WTC11 (cell line): ENCODE results near the gene PRKCE. TPM values are rescaled to one million over a fixed set of nuclear protein-coding genes. Genes with fewer than 3 reads are reported as not detected.

Experiments
- ATAC-seq: fragments of 200-7000 bp; cut with Tn5 transposase; 2 replicates; pipeline ENCODE4 v1.10.0; 2021; ENCODE audit warnings: mild to moderate bottlenecking, moderate library complexity
- CTCF ChIA-PET: fragments of 300-600 bp; sonication (Branson Sonifier 250); formaldehyde crosslinking; loops from one replicate; lab custom pipeline; 2021; ENCODE audit warnings: antibody characterized with exemption; lab: Charles Lee
- POLR2A ChIA-PET: fragments of 350-600 bp; sonication (Branson Sonifier 250); formaldehyde crosslinking; loops from one replicate; lab custom pipeline; 2021; ENCODE audit warnings: antibody characterized with exemption; lab: Charles Lee
- DNase-seq: peaks from one replicate; pipeline ENCODE4 v3.0.0; 2021; ENCODE audit warnings: low spot score
- H3K27ac Mint-ChIP-seq: 2 replicates; pipeline ENCODE4 v1.8.0; 2021; ENCODE audit warnings: mixed read lengths
- H3K27me3 Mint-ChIP-seq: 2 replicates; pipeline ENCODE4 v1.8.0; 2021; ENCODE audit warnings: low read depth, mild to moderate bottlenecking, moderate library complexity, mixed read lengths
- H3K36me3 Mint-ChIP-seq: 2 replicates; pipeline ENCODE4 v1.8.0; 2021; ENCODE audit warnings: mixed read lengths
- H3K4me1 Mint-ChIP-seq: 2 replicates; pipeline ENCODE4 v1.8.0; 2022; ENCODE audit warnings: mixed read lengths
- H3K4me3 Mint-ChIP-seq: 2 replicates; pipeline ENCODE4 v1.8.0; 2021; ENCODE audit warnings: mild to moderate bottlenecking, moderate library complexity, mixed read lengths
- H3K9me3 Mint-ChIP-seq: 2 replicates; pipeline ENCODE4 v1.8.0; 2021; ENCODE audit warnings: mixed read lengths
- CBFB ChIP-seq: sonication (generic); formaldehyde crosslinking; IDR thresholded peaks from 2 replicates; pipeline ENCODE4 v1.8.1; 2022; ENCODE audit warnings: mild to moderate bottlenecking, low read depth, missing genetic modification reagents
- ELF4 ChIP-seq: sonication (generic); formaldehyde crosslinking; IDR thresholded peaks from 2 replicates; pipeline ENCODE4 v1.8.1; 2022; ENCODE audit warnings: low read depth, mild to moderate bottlenecking, moderate library complexity, missing genetic modification reagents
- ESRRA ChIP-seq: sonication (generic); formaldehyde crosslinking; IDR thresholded peaks from 2 replicates; pipeline ENCODE4 v1.8.1; 2022; ENCODE audit warnings: mild to moderate bottlenecking, missing genetic modification reagents, borderline replicate concordance
- FOXK1 ChIP-seq: sonication (generic); formaldehyde crosslinking; IDR thresholded peaks from 2 replicates; pipeline ENCODE4 v1.8.0; 2022; ENCODE audit warnings: mild to moderate bottlenecking, moderate library complexity, missing genetic modification reagents
- RORB ChIP-seq: fragments of 250-450 bp; sonication (Bioruptor Pico); IDR thresholded peaks from 2 replicates; pipeline ENCODE4 v1.9.0; 2021; ENCODE audit warnings: mild to moderate bottlenecking
- ZBTB21 ChIP-seq: sonication (generic); formaldehyde crosslinking; IDR thresholded peaks from 2 replicates; pipeline ENCODE4 v1.8.1; 2023; ENCODE audit warnings: mild to moderate bottlenecking, missing genetic modification reagents, borderline replicate concordance
- ZNF219 ChIP-seq: sonication (generic); formaldehyde crosslinking; IDR thresholded peaks from 2 replicates; pipeline ENCODE4 v1.8.0; 2023; ENCODE audit warnings: missing genetic modification reagents, mild to moderate bottlenecking, borderline replicate concordance
- ZNF317 ChIP-seq: sonication (generic); formaldehyde crosslinking; IDR thresholded peaks from 2 replicates; pipeline ENCODE4 v1.8.1; 2023; ENCODE audit warnings: low read depth, mild to moderate bottlenecking, moderate library complexity, missing genetic modification reagents, borderline replicate concordance
- ZNF423 ChIP-seq: fragments of 250-450 bp; sonication (Bioruptor Pico); IDR thresholded peaks from 2 replicates; pipeline ENCODE4 v2.1.2; 2022; ENCODE audit warnings: mild to moderate bottlenecking, moderate library complexity
- total RNA-seq: library from RNA; stranded (reverse); gene quantifications from 3 replicates; pipeline ENCODE4 v1.2.3, GENCODE V29; 2021
- TF ChIP-seq, protein P1 (sequence below): sonication (generic); formaldehyde crosslinking; IDR thresholded peaks from 2 replicates; pipeline ENCODE4 v1.8.0; 2023; ENCODE audit warnings: mild to moderate bottlenecking, missing genetic modification reagents
- TF ChIP-seq, protein P2 (sequence below): sonication (generic); formaldehyde crosslinking; IDR thresholded peaks from 2 replicates; pipeline ENCODE4 v1.8.1; 2022; ENCODE audit warnings: low read depth, mild to moderate bottlenecking, moderate library complexity, missing genetic modification reagents, borderline replicate concordance
- TF ChIP-seq, protein P3 (sequence below): sonication (generic); formaldehyde crosslinking; IDR thresholded peaks from 2 replicates; pipeline ENCODE4 v1.8.1; 2023; ENCODE audit warnings: mild to moderate bottlenecking, missing genetic modification reagents
- TF ChIP-seq, protein P4 (sequence below): sonication (generic); formaldehyde crosslinking; IDR thresholded peaks from 2 replicates; pipeline ENCODE4 v1.8.1; 2023; ENCODE audit warnings: mild to moderate bottlenecking, missing genetic modification reagents, moderate library complexity
- TF ChIP-seq, protein P5 (sequence below): sonication (generic); formaldehyde crosslinking; conservative IDR thresholded peaks from 2 replicates; pipeline ENCODE4 v1.8.1; 2022; ENCODE audit warnings: mild to moderate bottlenecking, missing genetic modification reagents
- TF ChIP-seq, protein P6 (sequence below): fragments of 250-450 bp; sonication (Bioruptor Pico); IDR thresholded peaks from 2 replicates; pipeline ENCODE4 v2.1.2; 2022; ENCODE audit warnings: mild to moderate bottlenecking, moderate library complexity
- TF ChIP-seq, protein P7 (sequence below): sonication (generic); formaldehyde crosslinking; IDR thresholded peaks from 2 replicates; pipeline ENCODE4 v1.8.1; 2022; ENCODE audit warnings: missing genetic modification reagents, borderline replicate concordance
- TF ChIP-seq, protein P8 (sequence below): sonication (generic); formaldehyde crosslinking; IDR thresholded peaks from 2 replicates; pipeline ENCODE4 v1.8.1; 2023; ENCODE audit warnings: mild to moderate bottlenecking, moderate library complexity, missing genetic modification reagents

The PRKCE gene
- total RNA-seq, 1 experiment from 2014 or later = 5.8 TPM

DNA sequence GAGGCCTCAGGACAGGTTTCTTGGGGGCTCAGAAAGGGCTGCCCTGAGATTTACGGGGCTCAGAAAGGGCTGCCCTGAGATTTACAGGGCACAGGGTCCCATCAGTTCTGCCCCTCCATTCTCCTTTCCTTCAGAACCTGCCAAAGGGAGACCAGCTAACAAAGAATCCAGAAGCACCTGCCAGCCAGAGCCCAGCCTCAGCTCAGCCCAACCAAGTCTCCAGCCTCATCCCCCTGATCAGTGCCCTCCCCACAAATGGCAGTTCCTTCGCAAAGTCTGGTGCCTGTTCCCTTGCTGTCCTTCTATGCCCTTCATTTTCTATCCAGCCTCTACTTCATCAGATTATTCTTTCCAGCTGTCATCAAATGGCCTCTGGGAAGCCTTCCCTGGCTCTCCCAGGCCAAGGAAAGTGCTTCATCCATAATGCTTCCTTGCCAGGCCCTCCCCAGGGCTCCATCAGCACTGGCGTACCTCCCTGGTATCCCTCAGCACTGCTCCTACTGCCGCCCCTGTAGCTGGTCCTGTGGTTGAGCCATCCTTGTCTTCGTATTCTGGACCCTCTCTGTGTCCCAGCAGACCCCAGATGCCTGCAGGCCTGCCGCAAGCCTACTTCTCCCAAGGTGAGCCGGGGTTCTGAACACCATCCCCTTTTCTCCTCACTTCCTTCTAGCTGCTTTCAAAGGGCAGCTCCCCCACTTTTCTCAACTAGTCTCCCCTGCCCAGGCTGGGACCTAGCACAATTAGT lies 549.6 kb downstream of the PRKCE start:
- DNase-seq = no peak
- H3K4me1 Mint-ChIP-seq = peaks cover 15% of the 10 kb centered on the region
- H3K27ac Mint-ChIP-seq = no peak overlapping the region
- 0 out of 2 replicates have a peak, but pooled peaks cover 2% of the 10 kb centered on the region for H3K36me3 Mint-ChIP-seq
- POLR2A ChIA-PET = no interaction called here
- CTCF ChIA-PET = interaction anchor here (1.1 to 1.9 kb wide), 2 partner anchors 16 kb away, joined by 3 to 7 read pairs; no protein-coding TSS in a partner anchor
- H3K9me3 Mint-ChIP-seq = peaks cover 28% of the 10 kb centered on the region
- H3K27me3 Mint-ChIP-seq = peaks cover 4% of the 10 kb centered on the region; the same call in 1 of the 2 replicates
- no peak for ATAC-seq
- no peak overlapping the region for H3K4me3 Mint-ChIP-seq
- TF ChIP-seq, protein P1, sequence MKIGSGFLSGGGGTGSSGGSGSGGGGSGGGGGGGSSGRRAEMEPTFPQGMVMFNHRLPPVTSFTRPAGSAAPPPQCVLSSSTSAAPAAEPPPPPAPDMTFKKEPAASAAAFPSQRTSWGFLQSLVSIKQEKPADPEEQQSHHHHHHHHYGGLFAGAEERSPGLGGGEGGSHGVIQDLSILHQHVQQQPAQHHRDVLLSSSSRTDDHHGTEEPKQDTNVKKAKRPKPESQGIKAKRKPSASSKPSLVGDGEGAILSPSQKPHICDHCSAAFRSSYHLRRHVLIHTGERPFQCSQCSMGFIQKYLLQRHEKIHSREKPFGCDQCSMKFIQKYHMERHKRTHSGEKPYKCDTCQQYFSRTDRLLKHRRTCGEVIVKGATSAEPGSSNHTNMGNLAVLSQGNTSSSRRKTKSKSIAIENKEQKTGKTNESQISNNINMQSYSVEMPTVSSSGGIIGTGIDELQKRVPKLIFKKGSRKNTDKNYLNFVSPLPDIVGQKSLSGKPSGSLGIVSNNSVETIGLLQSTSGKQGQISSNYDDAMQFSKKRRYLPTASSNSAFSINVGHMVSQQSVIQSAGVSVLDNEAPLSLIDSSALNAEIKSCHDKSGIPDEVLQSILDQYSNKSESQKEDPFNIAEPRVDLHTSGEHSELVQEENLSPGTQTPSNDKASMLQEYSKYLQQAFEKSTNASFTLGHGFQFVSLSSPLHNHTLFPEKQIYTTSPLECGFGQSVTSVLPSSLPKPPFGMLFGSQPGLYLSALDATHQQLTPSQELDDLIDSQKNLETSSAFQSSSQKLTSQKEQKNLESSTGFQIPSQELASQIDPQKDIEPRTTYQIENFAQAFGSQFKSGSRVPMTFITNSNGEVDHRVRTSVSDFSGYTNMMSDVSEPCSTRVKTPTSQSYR = no peak
- TF ChIP-seq, protein P2, sequence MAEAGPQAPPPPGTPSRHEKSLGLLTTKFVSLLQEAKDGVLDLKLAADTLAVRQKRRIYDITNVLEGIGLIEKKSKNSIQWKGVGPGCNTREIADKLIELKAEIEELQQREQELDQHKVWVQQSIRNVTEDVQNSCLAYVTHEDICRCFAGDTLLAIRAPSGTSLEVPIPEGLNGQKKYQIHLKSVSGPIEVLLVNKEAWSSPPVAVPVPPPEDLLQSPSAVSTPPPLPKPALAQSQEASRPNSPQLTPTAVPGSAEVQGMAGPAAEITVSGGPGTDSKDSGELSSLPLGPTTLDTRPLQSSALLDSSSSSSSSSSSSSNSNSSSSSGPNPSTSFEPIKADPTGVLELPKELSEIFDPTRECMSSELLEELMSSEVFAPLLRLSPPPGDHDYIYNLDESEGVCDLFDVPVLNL = no peak
- TF ChIP-seq, protein P3, sequence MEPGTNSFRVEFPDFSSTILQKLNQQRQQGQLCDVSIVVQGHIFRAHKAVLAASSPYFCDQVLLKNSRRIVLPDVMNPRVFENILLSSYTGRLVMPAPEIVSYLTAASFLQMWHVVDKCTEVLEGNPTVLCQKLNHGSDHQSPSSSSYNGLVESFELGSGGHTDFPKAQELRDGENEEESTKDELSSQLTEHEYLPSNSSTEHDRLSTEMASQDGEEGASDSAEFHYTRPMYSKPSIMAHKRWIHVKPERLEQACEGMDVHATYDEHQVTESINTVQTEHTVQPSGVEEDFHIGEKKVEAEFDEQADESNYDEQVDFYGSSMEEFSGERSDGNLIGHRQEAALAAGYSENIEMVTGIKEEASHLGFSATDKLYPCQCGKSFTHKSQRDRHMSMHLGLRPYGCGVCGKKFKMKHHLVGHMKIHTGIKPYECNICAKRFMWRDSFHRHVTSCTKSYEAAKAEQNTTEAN (CRISPR knock-in tag) = no peak
- no peak for TF ChIP-seq CBFB (CRISPR knock-in tag)
- no peak for TF ChIP-seq ELF4
- TF ChIP-seq RORB (CRISPR knock-in tag) = no peak
- TF ChIP-seq, protein P4, sequence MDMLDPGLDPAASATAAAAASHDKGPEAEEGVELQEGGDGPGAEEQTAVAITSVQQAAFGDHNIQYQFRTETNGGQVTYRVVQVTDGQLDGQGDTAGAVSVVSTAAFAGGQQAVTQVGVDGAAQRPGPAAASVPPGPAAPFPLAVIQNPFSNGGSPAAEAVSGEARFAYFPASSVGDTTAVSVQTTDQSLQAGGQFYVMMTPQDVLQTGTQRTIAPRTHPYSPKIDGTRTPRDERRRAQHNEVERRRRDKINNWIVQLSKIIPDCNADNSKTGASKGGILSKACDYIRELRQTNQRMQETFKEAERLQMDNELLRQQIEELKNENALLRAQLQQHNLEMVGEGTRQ = no peak
- TF ChIP-seq ZBTB21 (CRISPR knock-in tag) = no peak
- TF ChIP-seq, protein P5, sequence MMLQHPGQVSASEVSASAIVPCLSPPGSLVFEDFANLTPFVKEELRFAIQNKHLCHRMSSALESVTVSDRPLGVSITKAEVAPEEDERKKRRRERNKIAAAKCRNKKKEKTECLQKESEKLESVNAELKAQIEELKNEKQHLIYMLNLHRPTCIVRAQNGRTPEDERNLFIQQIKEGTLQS (CRISPR knock-in tag) = no peak
- no peak for TF ChIP-seq FOXK1 (CRISPR knock-in tag)
- TF ChIP-seq ZNF423 (CRISPR knock-in tag) = no peak
- TF ChIP-seq, protein P6, sequence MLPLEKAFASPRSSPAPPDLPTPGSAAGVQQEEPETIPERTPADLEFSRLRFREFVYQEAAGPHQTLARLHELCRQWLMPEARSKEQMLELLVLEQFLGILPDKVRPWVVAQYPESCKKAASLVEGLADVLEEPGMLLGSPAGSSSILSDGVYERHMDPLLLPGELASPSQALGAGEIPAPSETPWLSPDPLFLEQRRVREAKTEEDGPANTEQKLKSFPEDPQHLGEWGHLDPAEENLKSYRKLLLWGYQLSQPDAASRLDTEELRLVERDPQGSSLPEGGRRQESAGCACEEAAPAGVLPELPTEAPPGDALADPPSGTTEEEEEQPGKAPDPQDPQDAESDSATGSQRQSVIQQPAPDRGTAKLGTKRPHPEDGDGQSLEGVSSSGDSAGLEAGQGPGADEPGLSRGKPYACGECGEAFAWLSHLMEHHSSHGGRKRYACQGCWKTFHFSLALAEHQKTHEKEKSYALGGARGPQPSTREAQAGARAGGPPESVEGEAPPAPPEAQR (CRISPR knock-in tag) = no peak
- TF ChIP-seq, protein P7, sequence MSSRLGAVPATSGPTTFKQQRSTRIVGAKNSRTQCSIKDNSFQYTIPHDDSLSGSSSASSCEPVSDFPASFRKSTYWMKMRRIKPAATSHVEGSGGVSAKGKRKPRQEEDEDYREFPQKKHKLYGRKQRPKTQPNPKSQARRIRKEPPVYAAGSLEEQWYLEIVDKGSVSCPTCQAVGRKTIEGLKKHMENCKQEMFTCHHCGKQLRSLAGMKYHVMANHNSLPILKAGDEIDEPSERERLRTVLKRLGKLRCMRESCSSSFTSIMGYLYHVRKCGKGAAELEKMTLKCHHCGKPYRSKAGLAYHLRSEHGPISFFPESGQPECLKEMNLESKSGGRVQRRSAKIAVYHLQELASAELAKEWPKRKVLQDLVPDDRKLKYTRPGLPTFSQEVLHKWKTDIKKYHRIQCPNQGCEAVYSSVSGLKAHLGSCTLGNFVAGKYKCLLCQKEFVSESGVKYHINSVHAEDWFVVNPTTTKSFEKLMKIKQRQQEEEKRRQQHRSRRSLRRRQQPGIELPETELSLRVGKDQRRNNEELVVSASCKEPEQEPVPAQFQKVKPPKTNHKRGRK (CRISPR knock-in tag) = no peak

DNA sequence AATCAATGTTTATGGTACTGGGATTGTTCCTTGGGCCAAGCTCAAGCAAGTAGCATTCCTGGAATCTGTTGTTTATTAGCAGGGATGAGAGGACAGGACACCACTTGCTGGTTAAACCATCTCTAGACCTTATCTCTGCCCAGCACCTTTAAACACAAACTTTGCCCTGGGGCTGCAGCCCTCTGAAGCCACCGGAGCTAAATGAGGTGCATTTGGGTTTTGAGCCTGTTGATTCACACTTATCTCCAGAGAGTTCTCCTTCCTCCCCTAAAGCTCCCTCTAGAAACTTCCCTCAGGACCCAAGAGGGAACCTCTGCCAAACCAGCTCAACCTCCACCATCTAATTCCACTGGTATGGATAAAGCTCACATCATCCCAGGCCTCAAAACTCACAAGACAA lies 551.0 kb downstream of the PRKCE start:
- CTCF ChIA-PET = interaction anchor here (1.1 kb wide), 1 partner anchor 27 kb away, joined by 4 read pairs; no protein-coding TSS in a partner anchor
- Mint-ChIP-seq H3K4me3 (no peak overlapping the region), H3K4me1 (peaks cover 13% of the 10 kb centered on the region), H3K9me3 (peaks cover 28% of the 10 kb centered on the region), H3K27ac (no peak overlapping the region), H3K36me3 (0 out of 2 replicates have a peak, but pooled peaks cover 2% of the 10 kb centered on the region), H3K27me3 (peaks cover 4% of the 10 kb centered on the region; the same call in 1 of the 2 replicates)
- DNase-seq (no peak), ATAC-seq (no peak)
- TF ChIP-seq ZNF219 (CRISPR knock-in tag) = no peak
- no peak for TF ChIP-seq ZNF317 (CRISPR knock-in tag)
- TF ChIP-seq, protein P8, sequence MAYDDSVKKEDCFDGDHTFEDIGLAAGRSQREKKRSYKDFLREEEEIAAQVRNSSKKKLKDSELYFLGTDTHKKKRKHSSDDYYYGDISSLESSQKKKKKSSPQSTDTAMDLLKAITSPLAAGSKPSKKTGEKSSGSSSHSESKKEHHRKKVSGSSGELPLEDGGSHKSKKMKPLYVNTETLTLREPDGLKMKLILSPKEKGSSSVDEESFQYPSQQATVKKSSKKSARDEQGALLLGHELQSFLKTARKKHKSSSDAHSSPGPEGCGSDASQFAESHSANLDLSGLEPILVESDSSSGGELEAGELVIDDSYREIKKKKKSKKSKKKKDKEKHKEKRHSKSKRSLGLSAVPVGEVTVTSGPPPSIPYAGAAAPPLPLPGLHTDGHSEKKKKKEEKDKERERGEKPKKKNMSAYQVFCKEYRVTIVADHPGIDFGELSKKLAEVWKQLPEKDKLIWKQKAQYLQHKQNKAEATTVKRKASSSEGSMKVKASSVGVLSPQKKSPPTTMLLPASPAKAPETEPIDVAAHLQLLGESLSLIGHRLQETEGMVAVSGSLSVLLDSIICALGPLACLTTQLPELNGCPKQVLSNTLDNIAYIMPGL (CRISPR knock-in tag) = no peak
- no peak for TF ChIP-seq ESRRA (CRISPR knock-in tag)
- no peak for TF ChIP-seq FOXK1 (CRISPR knock-in tag)
- POLR2A ChIA-PET = no interaction called here
